Inflammatory macrophage (primary cell): ENCODE results near the gene TRPV6.

ENCODE experiments used
- DNase-seq, 2 donors: peaks; one replicate each; pipeline ENCODE4 v3.0.0-alpha.2; 2020 to 2022

The TRPV6 gene

GRCh38 chr7:142908290-142908689, 22.7 kb upstream of the TRPV6 start:
- no peak for DNase-seq

GRCh38 chr7:142906643-142907042, 21.1 kb upstream of the TRPV6 start:
- no peak for DNase-seq

- no peak for DNase-seq
These were observed 20.2 kb upstream of the TRPV6 start for GRCh38 chr7:142905759-142906158.

- no peak for DNase-seq
These were observed 18.6 kb upstream of the TRPV6 start for GRCh38 chr7:142904128-142904527.

GRCh38 chr7:142901426-142902259, 16.1 kb upstream of the TRPV6 start:
- no peak for DNase-seq

- no peak for DNase-seq
These were observed 14.1 kb upstream of the TRPV6 start for GRCh38 chr7:142899661-142900060.

- DNase-seq = no peak
These were observed 13.0 kb upstream of the TRPV6 start for GRCh38 chr7:142898377-142899170.

GRCh38 chr7:142897691-142898090, 12.1 kb upstream of the TRPV6 start:
- no peak for DNase-seq

- DNase-seq = no peak
These were observed 11.3 kb upstream of the TRPV6 start for GRCh38 chr7:142896741-142897379.

- DNase-seq = no peak
These were observed 10.6 kb upstream of the TRPV6 start for GRCh38 chr7:142896151-142896550.

- DNase-seq = no peak
These were observed 9.5 kb upstream of the TRPV6 start for GRCh38 chr7:142894985-142895593.

- peak in 1 of 2 donors; percentile 8 for DNase-seq
These were observed 8.8 kb upstream of the TRPV6 start for GRCh38 chr7:142894112-142894984.

GRCh38 chr7:142892951-142893350, 7.4 kb upstream of the TRPV6 start:
- DNase-seq = no peak

GRCh38 chr7:142891490-142892082, 6.0 kb upstream of the TRPV6 start:
- no peak for DNase-seq

- DNase-seq = no peak
These were observed 5.4 kb upstream of the TRPV6 start for GRCh38 chr7:142890874-142891485.

- DNase-seq = no peak
These were observed 4.3 kb upstream of the TRPV6 start for GRCh38 chr7:142889816-142890215.

- DNase-seq = no peak
These were observed 1.9 kb upstream of the TRPV6 start for GRCh38 chr7:142887282-142888015.

GRCh38 chr7:142886866-142887265, 1.3 kb upstream of the TRPV6 start:
- no peak for DNase-seq

- DNase-seq = peak; percentile 14 to 64
These were observed 1.3 kb downstream of the TRPV6 start for GRCh38 chr7:142884286-142884640.

- DNase-seq = no peak
These were observed 1.8 kb downstream of the TRPV6 start for GRCh38 chr7:142883571-142884285.
